Stomach (tissue), 9 donors: Measurements from ENCODE around the gene AGBL2. TPM values are rescaled to one million over a fixed set of nuclear protein-coding genes. Genes with fewer than 3 reads are reported as not detected.

ENCODE experiments used
- DNase-seq, 2 donors: peaks; one replicate each; pipeline versions ENCODE4 v3.0.0 to v3.0.0-alpha.2; 2013 to 2019
- H3K27ac ChIP-seq, 5 donors: fragments of 200-600 bp in 4 of 5; sonication (generic) in 4 of 5; one replicate each; pipeline ENCODE4 v1.5.1; 2013 to 2019; ENCODE audit warnings: mild to moderate bottlenecking in 1 of 5, moderate library complexity in 1 of 5
- H3K27me3 ChIP-seq, 3 donors: fragments of 200-600 bp; sonication (generic); one replicate each; pipeline ENCODE4 v1.5.1; 2017 to 2019; ENCODE audit warnings: mixed run types in 1 of 3
- H3K36me3 ChIP-seq, 4 donors: fragments of 200-600 bp; sonication (generic); 1 replicate in 3 of 4; 2 replicates in 1 of 4; pipeline ENCODE4 v1.5.1; 2016 to 2019
- H3K4me1 ChIP-seq, 4 donors: fragments of 200-600 bp; sonication (generic); one replicate each; pipeline ENCODE4 v1.5.1; 2016 to 2019
- H3K4me3 ChIP-seq, 4 donors: fragments of 200-600 bp; sonication (generic) in 3 of 4; one replicate each; pipeline ENCODE4 v1.5.1; 2016 to 2019; ENCODE audit warnings: mild to moderate bottlenecking in 1 of 4
- H3K9me3 ChIP-seq, 4 donors: fragments of 200-600 bp; sonication (generic); one replicate each; pipeline ENCODE4 v1.5.1; 2016 to 2019
- EP300 ChIP-seq: sonication (generic); formaldehyde crosslinking; IDR thresholded peaks from one replicate; pipeline ENCODE4 v1.6.1; 2017; ENCODE audit warnings: antibody characterized with exemption
- POLR2A ChIP-seq, 4 donors: fragments of 450-650 bp; IDR thresholded peaks; one replicate each; pipeline ENCODE4 v1.6.1; 2016; ENCODE audit warnings: antibody characterized with exemption in 4 of 4, control low read depth in 2 of 4, mild to moderate bottlenecking in 1 of 4, moderate library complexity in 1 of 4
- POLR2AphosphoS5 ChIP-seq, 3 donors: sonication (generic); formaldehyde crosslinking; IDR thresholded peaks; one replicate each; pipeline ENCODE4 v1.6.1; 2016; ENCODE audit warnings: antibody characterized with exemption in 3 of 3
- WGBS, 5 donors: extraction: QIAGEN DNeasy Blood & Tissue Kit in 3 of 5; methylation state at CpG; one replicate each; pipeline versions ENCODE4 v1.1.5 to v1.1.7; 2013 to 2018; 5-methylcytosine and 5-hydroxymethylcytosine counted together
- intact Hi-C: fragments of 100-400 bp; cut with DNase I; formaldehyde crosslinking; loops from one replicate; pipeline ENCODE4 v1.15.1; 2023; ENCODE audit warnings: low total_unique reads
- polyA plus RNA-seq, 3 donors: library from polyadenylated mRNA; stranded (reverse); fragments of 200-250 nt; gene quantifications; one replicate each; pipeline ENCODE4 v1.2.3, GENCODE V29; 2013
- total RNA-seq, 5 donors: library from RNA; depleted of rRNA; stranded (reverse); fragments of >200 nt; gene quantifications; one replicate each; pipeline versions ENCODE4 v1.1.0 to v1.2.3, GENCODE V29; 2014 to 2016
- TF ChIP-seq, protein P1 (sequence below), 7 experiments: fragments of 450-650 bp in 4 of 7; fragments of 200-600 bp in 3 of 7; sonication (generic) in 3 of 7; IDR thresholded peaks; one replicate each; pipeline ENCODE4 v1.5.1; 2016 to 2019; ENCODE audit warnings: antibody characterized with exemption in 7 of 7, control low read depth in 2 of 7, mild to moderate bottlenecking in 1 of 7
- donor health status: healthy with polysubstance abuse.
- donor health status: Bipolar disorder and iron deficiency.
- donor health status: healthy.

AGBL2 gene
- total and polyA plus RNA-seq, 8 donors: 0.56 to 11.7 (median 0.92) TPM; not detected in 3

DNA sequence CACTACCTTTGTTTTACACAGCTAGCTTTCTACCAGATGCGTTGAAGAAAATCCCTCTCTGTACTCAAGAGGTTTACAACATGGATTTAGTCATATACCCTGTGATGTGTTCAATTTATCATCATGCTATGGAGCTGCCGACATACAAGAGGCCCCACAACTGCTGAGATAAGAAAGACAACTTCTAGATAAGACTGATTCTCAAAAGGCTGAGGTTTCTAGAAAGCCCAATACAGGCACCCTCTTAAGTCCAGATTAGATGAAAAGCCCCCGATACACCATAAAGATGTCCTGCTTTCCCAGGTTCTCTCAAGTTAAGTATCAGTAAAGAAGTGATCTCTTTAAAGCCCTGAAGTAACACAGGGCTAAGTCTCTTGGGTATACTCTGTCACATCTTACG, 87.1 kb downstream of the AGBL2 start:
- 79 to 83% (median 81%) methylated on average over 4 of the region's 4 CpGs for WGBS, 5 donors
- peaks cover 41 to 100% (median 99%) of the 10 kb centered on the region in 4 donors for H3K36me3 ChIP-seq
- intact Hi-C loops: no loop called here

DNA sequence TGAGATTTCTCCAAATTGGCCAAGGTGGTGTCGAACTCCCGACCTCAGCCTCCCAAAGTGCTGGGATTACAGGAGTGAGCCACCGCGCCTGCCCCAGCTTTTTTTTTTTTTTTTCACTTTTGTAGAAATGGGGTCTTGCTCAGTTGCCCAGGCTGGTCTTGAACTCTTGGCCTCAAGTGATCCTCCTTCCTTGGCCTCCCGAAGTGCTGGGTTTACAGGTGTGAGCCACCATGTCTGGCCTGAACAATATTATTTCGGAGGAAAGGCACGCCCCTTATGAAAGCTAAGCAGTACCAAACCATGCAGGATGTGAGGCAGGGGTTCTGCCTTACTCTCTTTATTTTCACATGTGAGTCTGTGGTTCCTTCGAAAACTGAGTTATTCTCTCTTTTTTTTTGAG, 88.9 kb downstream of the AGBL2 start:
- Histone ChIP-seq H3K27me3 (no peaks in the 10 kb centered on the region), H3K4me1 (no peaks in the 10 kb centered on the region), H3K4me3 (no peak overlapping the region), H3K27ac (no peak overlapping the region), H3K9me3 (no peaks in the 10 kb centered on the region), H3K36me3 (peaks cover 56 to 100% (median 99%) of the 10 kb centered on the region in 4 donors)
- 90 to 100% (median 97%) methylated on average over 8 of the region's 8 CpGs for WGBS, 5 donors
- intact Hi-C loops: no loop called here
- TF ChIP-seq POLR2A (IDR thresholded peaks at IDR 0.05) (no peak), POLR2AphosphoS5 (IDR thresholded peaks at IDR 0.05) (no peak), EP300 (no peak)
- TF ChIP-seq, protein P1, sequence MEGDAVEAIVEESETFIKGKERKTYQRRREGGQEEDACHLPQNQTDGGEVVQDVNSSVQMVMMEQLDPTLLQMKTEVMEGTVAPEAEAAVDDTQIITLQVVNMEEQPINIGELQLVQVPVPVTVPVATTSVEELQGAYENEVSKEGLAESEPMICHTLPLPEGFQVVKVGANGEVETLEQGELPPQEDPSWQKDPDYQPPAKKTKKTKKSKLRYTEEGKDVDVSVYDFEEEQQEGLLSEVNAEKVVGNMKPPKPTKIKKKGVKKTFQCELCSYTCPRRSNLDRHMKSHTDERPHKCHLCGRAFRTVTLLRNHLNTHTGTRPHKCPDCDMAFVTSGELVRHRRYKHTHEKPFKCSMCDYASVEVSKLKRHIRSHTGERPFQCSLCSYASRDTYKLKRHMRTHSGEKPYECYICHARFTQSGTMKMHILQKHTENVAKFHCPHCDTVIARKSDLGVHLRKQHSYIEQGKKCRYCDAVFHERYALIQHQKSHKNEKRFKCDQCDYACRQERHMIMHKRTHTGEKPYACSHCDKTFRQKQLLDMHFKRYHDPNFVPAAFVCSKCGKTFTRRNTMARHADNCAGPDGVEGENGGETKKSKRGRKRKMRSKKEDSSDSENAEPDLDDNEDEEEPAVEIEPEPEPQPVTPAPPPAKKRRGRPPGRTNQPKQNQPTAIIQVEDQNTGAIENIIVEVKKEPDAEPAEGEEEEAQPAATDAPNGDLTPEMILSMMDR (IDR thresholded peaks at IDR 0.05): no peak
- DNase-seq: no peak

More for the DNA sequence above, 87.1 kb downstream of the AGBL2 start:
- no peaks in the 10 kb centered on the region for H3K27me3 ChIP-seq
- no peak overlapping the region for H3K27ac ChIP-seq
- TF ChIP-seq, protein P1 (IDR thresholded peaks at IDR 0.05): no peak
- no peak for TF ChIP-seq EP300
- no peak for TF ChIP-seq POLR2AphosphoS5 (IDR thresholded peaks at IDR 0.05)
- TF ChIP-seq POLR2A (IDR thresholded peaks at IDR 0.05): no peak
- no peak overlapping the region for H3K4me3 ChIP-seq
- H3K9me3 ChIP-seq: no peaks in the 10 kb centered on the region
- no peaks in the 10 kb centered on the region for H3K4me1 ChIP-seq
- no peak for DNase-seq

DNA sequence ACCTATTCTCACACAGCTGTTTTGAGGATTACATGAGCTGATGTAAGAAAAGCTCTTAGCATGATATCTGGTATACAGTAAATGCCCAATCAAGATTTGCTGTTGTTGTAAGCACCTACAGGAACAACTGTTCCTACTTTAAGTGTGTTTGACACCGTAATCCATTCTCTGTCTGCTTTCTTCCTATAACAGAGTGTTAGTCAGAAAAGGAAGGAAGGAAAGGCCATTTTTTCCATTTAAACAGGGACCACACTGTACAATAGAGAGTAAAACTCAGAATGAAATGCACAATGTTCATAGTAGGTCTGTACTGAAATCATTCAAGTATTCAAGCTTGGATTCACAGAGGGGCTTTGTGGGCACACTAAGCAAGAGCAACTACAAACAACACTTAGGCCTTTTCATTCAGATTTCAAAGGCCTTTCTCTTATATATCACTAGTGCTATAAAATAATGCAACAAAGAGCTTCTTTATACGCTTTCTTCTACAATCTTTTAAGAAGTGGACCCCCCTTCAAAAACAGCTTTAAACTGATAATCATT, 94.3 kb downstream of the AGBL2 start:
- Histone ChIP-seq H3K27ac (no peak overlapping the region), H3K4me1 (peaks cover 0 to 11% (median 5%) of the 10 kb centered on the region in 4 donors), H3K36me3 (peaks cover 53 to 91% (median 89%) of the 10 kb centered on the region in 4 donors), H3K9me3 (no peaks in the 10 kb centered on the region), H3K4me3 (no peak overlapping the region), H3K27me3 (no peaks in the 10 kb centered on the region)
- TF ChIP-seq EP300: no peak
- TF ChIP-seq POLR2AphosphoS5 (IDR thresholded peaks at IDR 0.05): no peak
- TF ChIP-seq POLR2A (IDR thresholded peaks at IDR 0.05): no peak
- TF ChIP-seq, protein P1 (IDR thresholded peaks at IDR 0.05): no peak
- intact Hi-C loops: no loop called here
- WGBS, 5 donors: 80 to 94% (median 90%) methylated on average over 2 of the region's 2 CpGs
- no peak for DNase-seq

DNA sequence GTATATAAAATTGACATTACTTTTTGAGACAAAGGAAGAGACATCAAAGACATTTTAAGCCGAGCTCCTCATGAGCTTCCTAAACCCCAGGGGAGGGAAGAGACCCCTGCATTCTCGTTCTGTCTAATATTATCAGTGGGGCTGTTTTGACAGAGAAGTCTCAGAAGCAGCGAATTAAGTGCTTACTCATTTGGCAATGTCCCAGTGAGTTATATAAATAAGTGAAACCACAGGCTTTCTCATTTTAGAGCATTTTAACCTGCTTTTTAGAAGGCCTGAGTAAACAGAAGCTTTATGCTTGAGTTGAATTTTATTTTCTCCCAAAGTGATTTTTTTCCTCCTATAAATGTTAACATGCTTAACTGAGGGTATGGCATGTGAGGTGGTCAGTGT, 97.8 kb downstream of the AGBL2 start:
- intact Hi-C loops: no loop called here
- TF ChIP-seq, protein P1 (IDR thresholded peaks at IDR 0.05): no peak
- TF ChIP-seq EP300: no peak
- TF ChIP-seq POLR2A (IDR thresholded peaks at IDR 0.05): no peak
- no peak for TF ChIP-seq POLR2AphosphoS5 (IDR thresholded peaks at IDR 0.05)
- Histone ChIP-seq H3K36me3 (peaks cover 32 to 58% (median 54%) of the 10 kb centered on the region in 4 donors), H3K4me3 (no peak overlapping the region), H3K9me3 (no peaks in the 10 kb centered on the region), H3K4me1 (peaks cover 0 to 11% (median 5%) of the 10 kb centered on the region in 4 donors), H3K27me3 (no peaks in the 10 kb centered on the region), H3K27ac (no peak overlapping the region)
- 46 to 64% (median 54%) methylated on average over 3 of the region's 3 CpGs for WGBS, 5 donors
- DNase-seq: no peak
